Large intestine (tissue), 3 donors: ENCODE data around the gene RSPH9. TPM values are rescaled to one million over a fixed set of nuclear protein-coding genes. Genes with fewer than 3 reads are reported as not detected.
"Not testable (repeated sequence)": the region's sequence is repeated elsewhere in the genome, so short reads cannot be mapped to it uniquely, and the experiment has no call there.

Experiments
- DNase-seq, 2 donors: peaks; one replicate each; pipeline versions ENCODE4 v3.0.0 to v3.0.0-alpha.2; 2013
- H3K27ac ChIP-seq: one replicate; pipeline ENCODE4 v1.5.1; 2013; ENCODE audit warnings: low read length
- H3K27me3 ChIP-seq: 2 replicates; pipeline ENCODE4 v1.6.1; 2013; ENCODE audit warnings: low read length; ENCODE audit not compliant: control insufficient read depth, insufficient read depth
- H3K36me3 ChIP-seq: 2 replicates; pipeline ENCODE4 v1.6.1; 2013; ENCODE audit warnings: low read length; ENCODE audit not compliant: control insufficient read depth, insufficient read depth
- H3K4me1 ChIP-seq: one replicate; pipeline ENCODE4 v1.6.1; 2013; ENCODE audit warnings: low read length; ENCODE audit not compliant: control insufficient read depth, insufficient read depth
- H3K4me3 ChIP-seq: one replicate; pipeline ENCODE4 v1.5.1; 2013; ENCODE audit warnings: low read length
- H3K9me3 ChIP-seq: one replicate; pipeline ENCODE4 v1.6.1; 2013; ENCODE audit warnings: mild to moderate bottlenecking, low read depth, low read length, moderate library complexity; ENCODE audit not compliant: control insufficient read depth
- WGBS: methylation state at CpG from one replicate; pipeline ENCODE4 v1.1.5; 2013; ENCODE audit warnings: low lambda C conversion rate; ENCODE audit not compliant: insufficient coverage; 5-methylcytosine and 5-hydroxymethylcytosine counted together
- polyA plus RNA-seq: library from polyadenylated mRNA; unstranded; fragments of 120-200 nt; gene quantifications from one replicate; pipeline ENCODE4 v1.2.1, GENCODE V29; 2013

Gene RSPH9
- polyA plus RNA-seq, 1 donor = 1.1 TPM

GRCh38 chr6:43647613-43648012 is 2.8 kb downstream of the RSPH9 start:
- Histone ChIP-seq H3K36me3 (peaks cover 2% of the 10 kb centered on the region), H3K4me1 (peaks cover 11% of the 10 kb centered on the region), H3K4me3 (no peak overlapping the region), H3K27ac (no peak overlapping the region), H3K9me3 (no peaks in the 10 kb centered on the region), H3K27me3 (no peaks in the 10 kb centered on the region)
- DNase-seq = no peak
- WGBS = 50% methylated on average over 1 of the region's 3 CpGs

GRCh38 chr6:43648248-43648647 is 3.4 kb downstream of the RSPH9 start:
- 100% methylated on average over 1 of the region's 2 CpGs for WGBS
- no peak overlapping the region for H3K27ac ChIP-seq
- peaks cover 10% of the 10 kb centered on the region for H3K4me1 ChIP-seq
- H3K9me3 ChIP-seq = no peaks in the 10 kb centered on the region
- H3K4me3 ChIP-seq = no peak overlapping the region
- no peaks in the 10 kb centered on the region for H3K36me3 ChIP-seq
- no peaks in the 10 kb centered on the region for H3K27me3 ChIP-seq
- no peak for DNase-seq

GRCh38 chr6:43652822-43653221 is 8.0 kb downstream of the RSPH9 start:
- not testable (repeated sequence) for H3K36me3 ChIP-seq, H3K27me3 ChIP-seq, H3K4me3 ChIP-seq, H3K9me3 ChIP-seq, H3K27ac ChIP-seq, DNase-seq, H3K4me1 ChIP-seq
- WGBS = 100% methylated on average over 1 of the region's 2 CpGs

- H3K27me3 ChIP-seq = no peaks in the 10 kb centered on the region
- H3K36me3 ChIP-seq = no peaks in the 10 kb centered on the region
- DNase-seq = no peak
- H3K4me1 ChIP-seq = no peaks in the 10 kb centered on the region
- H3K9me3 ChIP-seq = peaks cover 5% of the 10 kb centered on the region
- 80% methylated on average over 1 of the region's 3 CpGs for WGBS
- H3K27ac ChIP-seq = no peak overlapping the region
- H3K4me3 ChIP-seq = no peak overlapping the region
Measured at GRCh38 chr6:43657221-43657802, 12.5 kb downstream of the RSPH9 start.

- Histone ChIP-seq H3K27me3 (no peaks in the 10 kb centered on the region), H3K9me3 (peaks cover 5% of the 10 kb centered on the region), H3K4me3 (no peak overlapping the region), H3K4me1 (no peaks in the 10 kb centered on the region), H3K27ac (no peak overlapping the region), H3K36me3 (no peaks in the 10 kb centered on the region)
- no peak for DNase-seq
- WGBS = 94% methylated on average over 5 of the region's 9 CpGs
Measured at GRCh38 chr6:43658161-43658560, 13.3 kb downstream of the RSPH9 start.

GRCh38 chr6:43662948-43663347 is 18.1 kb downstream of the RSPH9 start:
- no CpG with 5 or more reads among the region's 5 CpGs for WGBS
- H3K4me1 ChIP-seq = peaks cover 11% of the 10 kb centered on the region
- not testable (repeated sequence) for H3K4me3 ChIP-seq, H3K27ac ChIP-seq, H3K9me3 ChIP-seq, H3K27me3 ChIP-seq, DNase-seq, H3K36me3 ChIP-seq

- H3K9me3 ChIP-seq = no peaks in the 10 kb centered on the region
- H3K4me3 ChIP-seq = no peak overlapping the region
- H3K27ac ChIP-seq = no peak overlapping the region
- no CpG with 5 or more reads among the region's 1 CpG for WGBS
- H3K36me3 ChIP-seq = peaks cover 10% of the 10 kb centered on the region
- H3K4me1 ChIP-seq = peaks cover 19% of the 10 kb centered on the region
- H3K27me3 ChIP-seq = no peaks in the 10 kb centered on the region
- DNase-seq = no peak
Measured at GRCh38 chr6:43665376-43665775, 20.5 kb downstream of the RSPH9 start.

GRCh38 chr6:43666196-43666920 is 21.5 kb downstream of the RSPH9 start:
- H3K4me3 ChIP-seq = no peak overlapping the region
- peaks cover 20% of the 10 kb centered on the region for H3K36me3 ChIP-seq
- no peak for DNase-seq
- no peaks in the 10 kb centered on the region for H3K27me3 ChIP-seq
- WGBS = no CpG with 5 or more reads among the region's 13 CpGs
- H3K27ac ChIP-seq = no peak overlapping the region
- H3K4me1 ChIP-seq = peaks cover 19% of the 10 kb centered on the region
- H3K9me3 ChIP-seq = no peaks in the 10 kb centered on the region

GRCh38 chr6:43667245-43668150 is 22.7 kb downstream of the RSPH9 start:
- H3K4me1 ChIP-seq = peaks cover 28% of the 10 kb centered on the region
- no CpG with 5 or more reads among the region's 16 CpGs for WGBS

GRCh38 chr6:43668151-43669028 is 23.6 kb downstream of the RSPH9 start:
- DNase-seq = peak; percentile 72 to 75
- WGBS = no CpG with 5 or more reads among the region's 17 CpGs
- Histone ChIP-seq H3K4me1 (peaks cover 28% of the 10 kb centered on the region), H3K36me3 (peaks cover 35% of the 10 kb centered on the region), H3K27me3 (no peaks in the 10 kb centered on the region), H3K9me3 (no peaks in the 10 kb centered on the region), H3K4me3 (no peak overlapping the region), H3K27ac (no peak overlapping the region)

More at GRCh38 chr6:43667245-43668150, 22.7 kb downstream of the RSPH9 start:
- Histone ChIP-seq H3K4me3 (no peak overlapping the region), H3K27me3 (no peaks in the 10 kb centered on the region), H3K9me3 (no peaks in the 10 kb centered on the region), H3K36me3 (peaks cover 32% of the 10 kb centered on the region), H3K27ac (no peak overlapping the region)
- peak; percentile 91 to 93 for DNase-seq
